HEK293 (cell line): Measurements from ENCODE around the gene ZNF17.
"Not testable (repeated sequence)": the region's sequence is repeated elsewhere in the genome, so short reads cannot be mapped to it uniquely, and the experiment has no call there.

ENCODE experiments used
- CTCF ChIP-seq: fragments of 450-650 bp; formaldehyde crosslinking; IDR thresholded peaks from 2 replicates; pipeline ENCODE4 v1.5.1; 2016; ENCODE audit warnings: missing biosample characterization, missing genetic modification characterization
- GLI4 ChIP-seq: fragments of 450-650 bp; formaldehyde crosslinking; IDR thresholded peaks from 2 replicates; pipeline ENCODE4 v1.5.1; 2016; ENCODE audit warnings: missing biosample characterization, missing genetic modification characterization
- MEIS1 ChIP-seq: sonication (generic); formaldehyde crosslinking; IDR thresholded peaks from 2 replicates; pipeline ENCODE4 v1.8.1; 2022; ENCODE audit warnings: missing genetic modification reagents, mild to moderate bottlenecking, borderline replicate concordance
- REST ChIP-seq: fragments of 450-650 bp; formaldehyde crosslinking; IDR thresholded peaks from 2 replicates; pipeline ENCODE4 v1.5.1; 2016; ENCODE audit warnings: missing biosample characterization, missing genetic modification characterization
- SETDB1 ChIP-seq: IDR thresholded peaks from one replicate; pipeline ENCODE4 v1.6.1; 2017; ENCODE audit warnings: mild to moderate bottlenecking, low read length, moderate library complexity, mixed read lengths; ENCODE audit not compliant: insufficient read length
- SP2 ChIP-seq: fragments of 450-650 bp; formaldehyde crosslinking; IDR thresholded peaks from 2 replicates; pipeline ENCODE4 v1.5.1; 2016; ENCODE audit warnings: missing biosample characterization, missing genetic modification characterization
- ZBTB11 ChIP-seq: fragments of 450-650 bp; formaldehyde crosslinking; conservative IDR thresholded peaks from 2 replicates; pipeline ENCODE4 v1.5.1; 2016; ENCODE audit warnings: low read depth, missing biosample characterization, missing genetic modification characterization
- ZNF221 ChIP-seq: fragments of 450-650 bp; formaldehyde crosslinking; IDR thresholded peaks from 2 replicates; pipeline ENCODE4 v1.5.1; 2017; ENCODE audit warnings: missing biosample characterization, missing genetic modification characterization, borderline replicate concordance
- ZNF274 ChIP-seq, 2 experiments: fragments of 200-500 bp in 1 of 2; fragments of 450-650 bp in 1 of 2; sonication (Bioruptor generic) in 1 of 2; formaldehyde crosslinking in 1 of 2; IDR thresholded peaks; 2 replicates each; pipeline versions ENCODE4 v1.5.1 to v1.6.1; 2014 to 2016; ENCODE audit warnings: borderline replicate concordance in 1 of 2, inconsistent platforms in 1 of 2, low read length in 1 of 2, missing biosample characterization in 1 of 2, missing genetic modification characterization in 1 of 2
- ZNF571 ChIP-seq: fragments of 450-650 bp; formaldehyde crosslinking; IDR thresholded peaks from 2 replicates; pipeline ENCODE4 v1.5.0; 2017; ENCODE audit warnings: missing biosample characterization, missing genetic modification characterization
- ZNF585B ChIP-seq: fragments of 450-650 bp; formaldehyde crosslinking; IDR thresholded peaks from 2 replicates; pipeline ENCODE4 v1.5.1; 2016; ENCODE audit warnings: missing biosample characterization, missing genetic modification characterization
- ZNF830 ChIP-seq: fragments of 450-650 bp; IDR thresholded peaks from 2 replicates; pipeline ENCODE4 v1.5.0; 2018; ENCODE audit warnings: missing biosample characterization, missing genetic modification characterization, low read depth, mild to moderate bottlenecking, moderate library complexity
- TF ChIP-seq, protein P1 (sequence below): fragments of 450-650 bp; formaldehyde crosslinking; IDR thresholded peaks from 2 replicates; pipeline ENCODE4 v1.5.1; 2016; ENCODE audit warnings: missing biosample characterization, missing genetic modification characterization
- TF ChIP-seq, protein P2 (sequence below): fragments of 450-650 bp; formaldehyde crosslinking; IDR thresholded peaks from 2 replicates; pipeline ENCODE4 v1.5.0; 2017; ENCODE audit warnings: missing biosample characterization, missing genetic modification characterization, borderline replicate concordance

DNA sequence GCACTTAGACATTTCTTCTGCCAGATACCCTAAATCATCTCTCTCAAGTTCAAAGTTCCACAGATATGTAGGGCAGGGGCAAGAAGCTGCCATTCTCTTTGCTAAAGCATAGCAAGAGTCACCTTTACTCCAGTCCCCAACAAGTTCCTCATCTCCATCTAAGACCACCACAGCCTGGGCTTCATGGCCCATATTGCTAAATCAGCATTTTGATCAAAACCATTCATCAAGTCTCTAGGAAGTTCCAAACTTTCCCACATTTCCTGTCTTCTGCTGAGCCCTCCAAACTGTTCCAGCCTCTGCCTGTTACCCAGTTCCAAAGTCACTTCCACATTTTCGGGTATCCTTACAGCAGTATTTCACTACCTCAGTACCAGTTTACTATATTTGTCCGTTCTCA, 36.3 kb upstream of the ZNF17 start:
- TF ChIP-seq ZNF274 (IDR thresholded peaks at IDR 0.05; ENCODE audit: low read length); ZNF274 (tag by site-specific recombination; IDR thresholded peaks at IDR 0.05; ENCODE audit: borderline replicate concordance); CTCF; ZNF585B (tag by site-specific recombination); ZNF571 (tag by site-specific recombination); ZNF830 (tag by site-specific recombination); SP2 (tag by site-specific recombination); SETDB1; REST (tag by site-specific recombination); MEIS1 (CRISPR knock-in tag); GLI4; ZNF221 (tag by site-specific recombination); ZBTB11 (tag by site-specific recombination): not testable (repeated sequence)
- TF ChIP-seq, protein P1, sequence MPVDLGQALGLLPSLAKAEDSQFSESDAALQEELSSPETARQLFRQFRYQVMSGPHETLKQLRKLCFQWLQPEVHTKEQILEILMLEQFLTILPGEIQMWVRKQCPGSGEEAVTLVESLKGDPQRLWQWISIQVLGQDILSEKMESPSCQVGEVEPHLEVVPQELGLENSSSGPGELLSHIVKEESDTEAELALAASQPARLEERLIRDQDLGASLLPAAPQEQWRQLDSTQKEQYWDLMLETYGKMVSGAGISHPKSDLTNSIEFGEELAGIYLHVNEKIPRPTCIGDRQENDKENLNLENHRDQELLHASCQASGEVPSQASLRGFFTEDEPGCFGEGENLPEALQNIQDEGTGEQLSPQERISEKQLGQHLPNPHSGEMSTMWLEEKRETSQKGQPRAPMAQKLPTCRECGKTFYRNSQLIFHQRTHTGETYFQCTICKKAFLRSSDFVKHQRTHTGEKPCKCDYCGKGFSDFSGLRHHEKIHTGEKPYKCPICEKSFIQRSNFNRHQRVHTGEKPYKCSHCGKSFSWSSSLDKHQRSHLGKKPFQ (tag by site-specific recombination) = not testable (repeated sequence)
- TF ChIP-seq, protein P2, sequence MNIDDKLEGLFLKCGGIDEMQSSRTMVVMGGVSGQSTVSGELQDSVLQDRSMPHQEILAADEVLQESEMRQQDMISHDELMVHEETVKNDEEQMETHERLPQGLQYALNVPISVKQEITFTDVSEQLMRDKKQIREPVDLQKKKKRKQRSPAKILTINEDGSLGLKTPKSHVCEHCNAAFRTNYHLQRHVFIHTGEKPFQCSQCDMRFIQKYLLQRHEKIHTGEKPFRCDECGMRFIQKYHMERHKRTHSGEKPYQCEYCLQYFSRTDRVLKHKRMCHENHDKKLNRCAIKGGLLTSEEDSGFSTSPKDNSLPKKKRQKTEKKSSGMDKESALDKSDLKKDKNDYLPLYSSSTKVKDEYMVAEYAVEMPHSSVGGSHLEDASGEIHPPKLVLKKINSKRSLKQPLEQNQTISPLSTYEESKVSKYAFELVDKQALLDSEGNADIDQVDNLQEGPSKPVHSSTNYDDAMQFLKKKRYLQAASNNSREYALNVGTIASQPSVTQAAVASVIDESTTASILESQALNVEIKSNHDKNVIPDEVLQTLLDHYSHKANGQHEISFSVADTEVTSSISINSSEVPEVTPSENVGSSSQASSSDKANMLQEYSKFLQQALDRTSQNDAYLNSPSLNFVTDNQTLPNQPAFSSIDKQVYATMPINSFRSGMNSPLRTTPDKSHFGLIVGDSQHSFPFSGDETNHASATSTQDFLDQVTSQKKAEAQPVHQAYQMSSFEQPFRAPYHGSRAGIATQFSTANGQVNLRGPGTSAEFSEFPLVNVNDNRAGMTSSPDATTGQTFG (tag by site-specific recombination) = not testable (repeated sequence)
